Measurements from ENCODE around the gene KRTAP3-1. TPM values are rescaled to one million over a fixed set of nuclear protein-coding genes. Genes with fewer than 3 reads are reported as not detected.
"Not testable (repeated sequence)": the region's sequence is repeated elsewhere in the genome, so short reads cannot be mapped to it uniquely, and the experiment has no call there.

The KRTAP3-1 gene
- total RNA-seq, 4 donors from 2014 or later, result 5.6 to 95.2 (median 15.5) TPM; not detected in 1

DNA sequence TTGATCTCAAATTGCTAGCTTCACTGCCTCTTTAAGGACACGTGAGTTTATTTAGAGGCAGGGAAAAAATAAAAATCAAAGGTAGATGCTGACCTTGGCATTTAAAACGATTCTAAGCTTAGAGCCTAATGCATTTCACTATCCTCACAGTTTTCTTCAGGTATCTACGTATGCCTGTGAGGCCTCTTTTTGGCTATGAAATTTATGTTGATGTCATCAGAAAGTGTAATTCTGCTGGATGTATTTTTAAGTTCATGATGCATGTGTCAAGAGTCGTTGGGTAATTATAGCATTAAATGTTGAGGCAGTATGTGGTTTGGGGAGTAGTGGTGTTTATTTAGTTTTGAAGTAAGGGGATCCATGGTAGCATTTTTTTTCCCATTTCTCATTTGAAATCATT lies 5.0 kb downstream of the KRTAP3-1 start:
- no peak for DNase-seq (ENCODE audit: low spot score in 2 of 2)
- H3K27ac ChIP-seq, result no peak overlapping the region
- H3K4me3 ChIP-seq, result no peak overlapping the region
- TF ChIP-seq, protein P1, sequence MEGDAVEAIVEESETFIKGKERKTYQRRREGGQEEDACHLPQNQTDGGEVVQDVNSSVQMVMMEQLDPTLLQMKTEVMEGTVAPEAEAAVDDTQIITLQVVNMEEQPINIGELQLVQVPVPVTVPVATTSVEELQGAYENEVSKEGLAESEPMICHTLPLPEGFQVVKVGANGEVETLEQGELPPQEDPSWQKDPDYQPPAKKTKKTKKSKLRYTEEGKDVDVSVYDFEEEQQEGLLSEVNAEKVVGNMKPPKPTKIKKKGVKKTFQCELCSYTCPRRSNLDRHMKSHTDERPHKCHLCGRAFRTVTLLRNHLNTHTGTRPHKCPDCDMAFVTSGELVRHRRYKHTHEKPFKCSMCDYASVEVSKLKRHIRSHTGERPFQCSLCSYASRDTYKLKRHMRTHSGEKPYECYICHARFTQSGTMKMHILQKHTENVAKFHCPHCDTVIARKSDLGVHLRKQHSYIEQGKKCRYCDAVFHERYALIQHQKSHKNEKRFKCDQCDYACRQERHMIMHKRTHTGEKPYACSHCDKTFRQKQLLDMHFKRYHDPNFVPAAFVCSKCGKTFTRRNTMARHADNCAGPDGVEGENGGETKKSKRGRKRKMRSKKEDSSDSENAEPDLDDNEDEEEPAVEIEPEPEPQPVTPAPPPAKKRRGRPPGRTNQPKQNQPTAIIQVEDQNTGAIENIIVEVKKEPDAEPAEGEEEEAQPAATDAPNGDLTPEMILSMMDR (IDR thresholded peaks at IDR 0.05), result no peak
- TF ChIP-seq POLR2AphosphoS5 (IDR thresholded peaks at IDR 0.05) (no peak), POLR2A (IDR thresholded peaks at IDR 0.05) (no peak), EP300 (IDR thresholded peaks at IDR 0.05) (no peak)
- H3K4me1 ChIP-seq, result no peaks in the 10 kb centered on the region
- no peaks in the 10 kb centered on the region for H3K27me3 ChIP-seq
- WGBS, result 60% methylated on average over 4 of the region's 4 CpGs
- H3K9me3 ChIP-seq, result no peaks in the 10 kb centered on the region
- H3K36me3 ChIP-seq, result no peaks in the 10 kb centered on the region

DNA sequence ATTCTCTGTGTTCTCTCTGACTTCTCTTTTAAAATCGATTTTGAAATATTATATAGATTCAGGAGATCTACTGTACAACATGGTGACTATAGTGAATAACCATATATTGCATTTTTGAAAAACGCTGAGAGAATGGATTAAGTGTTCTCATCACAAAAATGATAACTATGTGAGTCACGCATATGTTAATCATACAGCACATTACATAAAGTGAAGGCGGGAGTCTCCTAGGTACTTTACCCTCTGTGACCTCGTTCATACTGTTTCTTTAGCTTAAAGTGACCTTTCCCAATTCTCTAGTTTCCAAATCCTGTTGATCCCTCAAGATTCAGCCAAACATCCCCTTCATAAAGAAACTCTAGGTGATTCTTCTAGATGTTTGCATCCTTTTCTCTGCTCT lies 6.1 kb downstream of the KRTAP3-1 start:
- no peak overlapping the region for H3K27ac ChIP-seq
- WGBS, result 47% methylated on average over 5 of the region's 5 CpGs
- H3K4me3 ChIP-seq, result no peak overlapping the region
- H3K9me3 ChIP-seq, result no peaks in the 10 kb centered on the region
- no peaks in the 10 kb centered on the region for H3K36me3 ChIP-seq
- no peak for DNase-seq (ENCODE audit: low spot score in 2 of 2)
- TF ChIP-seq POLR2A (IDR thresholded peaks at IDR 0.05), result no peak
- TF ChIP-seq POLR2AphosphoS5 (IDR thresholded peaks at IDR 0.05), result no peak
- TF ChIP-seq, protein P1 (IDR thresholded peaks at IDR 0.05), result no peak
- no peak for TF ChIP-seq EP300 (IDR thresholded peaks at IDR 0.05)
- no peaks in the 10 kb centered on the region for H3K27me3 ChIP-seq
- H3K4me1 ChIP-seq, result no peaks in the 10 kb centered on the region

DNA sequence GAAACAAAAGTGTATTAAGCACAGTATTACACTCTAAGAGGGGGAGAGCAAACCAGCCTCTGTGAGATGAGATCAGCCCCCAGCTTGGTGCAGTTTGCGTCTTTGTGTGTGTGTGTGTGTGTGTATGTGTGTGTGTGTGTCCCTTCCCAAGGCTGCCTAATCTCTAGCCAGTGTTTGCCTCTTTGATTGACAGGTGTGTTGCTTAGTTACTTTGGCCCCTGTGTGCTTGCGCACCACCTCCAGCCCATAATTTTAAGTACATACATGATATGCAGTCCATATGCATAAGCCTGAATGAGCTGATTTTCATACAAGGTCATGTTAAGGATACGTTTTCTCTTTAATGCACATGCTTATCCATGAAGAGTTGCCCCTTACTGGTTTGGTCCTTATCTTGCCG lies 7.1 kb downstream of the KRTAP3-1 start:
- no peaks in the 10 kb centered on the region for H3K9me3 ChIP-seq
- DNase-seq (ENCODE audit: low spot score in 2 of 2), result no peak
- no peak for TF ChIP-seq EP300 (IDR thresholded peaks at IDR 0.05)
- TF ChIP-seq, protein P1 (IDR thresholded peaks at IDR 0.05), result no peak
- no peak for TF ChIP-seq POLR2AphosphoS5 (IDR thresholded peaks at IDR 0.05)
- TF ChIP-seq POLR2A (IDR thresholded peaks at IDR 0.05), result no peak
- no peak overlapping the region for H3K4me3 ChIP-seq
- H3K4me1 ChIP-seq, result no peaks in the 10 kb centered on the region
- H3K27me3 ChIP-seq, result no peaks in the 10 kb centered on the region
- H3K36me3 ChIP-seq, result no peaks in the 10 kb centered on the region
- no peak overlapping the region for H3K27ac ChIP-seq
- 82% methylated on average over 4 of the region's 4 CpGs for WGBS

DNA sequence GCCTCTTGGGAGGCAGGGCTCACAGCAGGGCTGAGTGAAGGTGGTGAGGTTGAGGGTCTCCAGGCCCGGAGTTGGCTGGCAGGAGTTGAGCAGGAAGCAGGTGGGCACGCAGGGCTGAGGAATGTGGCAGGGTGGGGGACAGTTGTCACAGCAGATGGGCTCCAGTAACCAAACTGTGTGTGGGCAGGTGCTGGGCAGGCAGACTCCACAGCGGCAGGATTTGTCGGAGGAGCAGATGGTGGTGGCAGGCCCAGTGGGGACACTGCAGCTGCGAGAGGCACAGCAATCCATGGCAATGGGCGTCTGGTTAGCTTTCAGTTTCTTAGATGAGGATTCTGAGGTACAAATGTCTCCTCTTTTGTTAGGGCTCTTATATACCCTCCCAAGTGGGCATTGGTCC lies 9.4 kb downstream of the KRTAP3-1 start, which contains the start of gene KRTAP3-2:
KRTAP3-2 (minus strand) TSS at position 344 of the 400 bp plus-strand sequence; CDS start at position 291, 53 bp downstream.
- not testable (repeated sequence) for H3K9me3 ChIP-seq; DNase-seq (ENCODE audit: low spot score in 2 of 2); H3K4me3 ChIP-seq; H3K36me3 ChIP-seq; H3K4me1 ChIP-seq; H3K27me3 ChIP-seq; H3K27ac ChIP-seq
- WGBS, result 84% methylated on average over 6 of the region's 6 CpGs

DNA sequence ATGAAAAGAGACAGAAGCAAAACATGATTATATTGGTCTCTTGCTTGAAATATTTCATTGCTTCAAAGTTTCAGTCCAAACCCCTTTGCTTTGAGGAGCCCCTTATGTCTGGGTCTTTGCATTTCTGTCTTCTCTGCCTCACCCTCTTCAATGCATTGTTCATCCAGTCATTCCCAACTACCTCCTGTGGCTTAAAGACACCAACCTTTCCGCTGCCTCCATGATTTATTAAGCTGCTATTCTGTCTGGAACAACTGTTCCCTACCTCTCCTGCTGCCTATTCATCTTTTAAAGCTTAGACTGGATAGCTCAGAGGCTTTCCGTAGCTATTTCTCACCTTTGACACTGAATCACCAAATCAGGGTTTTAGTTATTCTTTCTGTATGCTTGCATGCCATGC lies 11.6 kb downstream of the KRTAP3-1 start:
- Histone ChIP-seq H3K9me3 (no peaks in the 10 kb centered on the region), H3K27ac (no peak overlapping the region), H3K4me1 (no peaks in the 10 kb centered on the region), H3K27me3 (no peaks in the 10 kb centered on the region), H3K36me3 (no peaks in the 10 kb centered on the region), H3K4me3 (no peak overlapping the region)
- no peak for DNase-seq (ENCODE audit: low spot score in 2 of 2)
- TF ChIP-seq EP300 (IDR thresholded peaks at IDR 0.05) (no peak), POLR2A (IDR thresholded peaks at IDR 0.05) (no peak), POLR2AphosphoS5 (IDR thresholded peaks at IDR 0.05) (no peak)
- TF ChIP-seq, protein P1 (IDR thresholded peaks at IDR 0.05), result no peak
- WGBS, result 78% methylated on average over 2 of the region's 2 CpGs

DNA sequence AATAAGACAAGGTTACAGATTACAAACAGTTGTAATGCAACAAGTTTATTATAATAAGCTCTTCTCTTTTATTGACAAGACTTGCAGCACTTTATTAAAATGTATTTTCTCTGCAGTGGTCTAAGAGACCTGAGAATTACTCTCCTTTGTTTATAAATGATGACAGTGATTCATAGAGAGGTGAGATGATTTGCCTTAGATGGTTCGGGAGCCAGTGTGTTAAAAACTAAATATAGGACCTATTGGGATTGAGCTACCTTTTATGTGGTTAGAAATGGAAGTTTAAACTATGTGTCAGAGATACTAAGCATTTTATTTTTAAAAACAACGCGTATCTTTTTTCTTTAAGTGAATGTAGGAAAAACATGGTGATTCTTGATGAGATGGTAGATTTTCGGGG lies 12.1 kb downstream of the KRTAP3-1 start:
- no peaks in the 10 kb centered on the region for H3K9me3 ChIP-seq
- TF ChIP-seq POLR2A (IDR thresholded peaks at IDR 0.05), result no peak
- no peak for TF ChIP-seq EP300 (IDR thresholded peaks at IDR 0.05)
- TF ChIP-seq, protein P1 (IDR thresholded peaks at IDR 0.05), result no peak
- no peak for TF ChIP-seq POLR2AphosphoS5 (IDR thresholded peaks at IDR 0.05)
- H3K4me3 ChIP-seq, result no peak overlapping the region
- no peaks in the 10 kb centered on the region for H3K4me1 ChIP-seq
- H3K27ac ChIP-seq, result no peak overlapping the region
- no peaks in the 10 kb centered on the region for H3K36me3 ChIP-seq
- no peaks in the 10 kb centered on the region for H3K27me3 ChIP-seq
- DNase-seq (ENCODE audit: low spot score in 2 of 2), result no peak
- WGBS, result 89% methylated on average over 4 of the region's 4 CpGs

All from suprapubic skin (tissue), 4 donors.